ENCODE results near the gene SLC13A3. TPM values are rescaled to one million over a fixed set of nuclear protein-coding genes. Genes with fewer than 3 reads are reported as not detected.

Gene SLC13A3
- total and polyA plus RNA-seq, 2 donors (not counting 3 experiments of a cell fraction or from before 2014, with no cell fraction given): 0.11 to 0.40 TPM

DNA sequence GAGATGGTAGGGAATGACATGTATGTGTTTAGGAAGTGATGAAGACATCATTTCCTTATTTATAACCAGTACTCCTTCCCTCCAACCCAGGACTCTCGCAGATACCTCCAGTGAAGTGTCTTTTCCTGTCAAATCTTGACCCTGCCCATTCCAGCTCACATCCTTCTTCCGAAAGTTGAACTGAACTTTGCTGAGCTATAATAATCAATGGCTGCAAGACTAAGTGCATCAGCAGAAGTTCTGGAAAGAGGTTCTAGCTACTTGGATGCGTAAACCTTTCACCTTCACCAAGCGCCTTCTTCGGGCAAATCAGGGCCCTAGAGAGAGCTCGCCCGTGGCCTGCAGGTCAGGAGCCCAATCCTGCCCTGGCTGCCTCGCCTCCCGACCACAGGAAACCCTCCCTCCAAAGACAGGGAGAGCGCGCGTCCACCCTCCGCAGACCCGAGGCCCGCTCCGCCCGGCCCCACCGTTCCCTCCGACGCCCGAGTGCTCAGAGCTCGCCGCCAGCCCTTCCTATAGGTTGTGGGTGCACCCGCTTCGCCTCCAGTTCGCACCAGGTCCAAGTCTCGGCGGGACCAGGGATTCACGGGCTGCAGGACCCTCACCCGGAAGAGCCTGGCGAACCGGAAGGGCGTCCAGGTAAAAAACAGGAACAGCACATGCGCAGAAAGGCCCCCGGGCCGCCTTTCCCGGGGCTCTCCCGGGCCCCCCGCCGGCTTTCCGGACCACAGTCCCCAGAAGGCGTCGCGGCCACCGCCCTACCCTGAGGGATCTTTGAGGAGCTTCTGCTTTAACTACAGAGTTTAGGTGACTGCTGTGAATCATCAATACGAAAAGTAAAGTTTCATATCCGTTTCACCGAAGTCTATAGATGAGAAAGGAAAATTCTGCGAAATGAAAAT lies 138.1 kb downstream of the SLC13A3 start, which contains the start of gene ZNF334:
TSS of gene ZNF334 (minus strand) at position 617 of the 902 bp plus-strand sequence. CDS start 1,457 bp downstream, outside the sequence.
- H3K9me3 ChIP-seq (replicated peaks; ENCODE audit: control insufficient read depth, insufficient read depth, low read length): no peaks in the 10 kb centered on the region
- H4K20me1 ChIP-seq (replicated peaks; ENCODE audit: control insufficient read depth, extremely low read depth, insufficient read depth, low read length): no peaks in the 10 kb centered on the region
- H3K36me3 ChIP-seq (ENCODE audit: control insufficient read depth in 2 of 2, extremely low read depth in 1 of 2, insufficient read depth in 2 of 2, low read length in 2 of 2): no peaks in the 10 kb centered on the region
- H3K4me2 ChIP-seq (ENCODE audit: insufficient read depth, low read length): peak within 1 kb of the TSS; percentile 60
- H3K27me3 ChIP-seq (ENCODE audit: control insufficient read depth in 2 of 2, insufficient read depth in 2 of 2, low read length in 2 of 2): peaks cover 3 to 12% of the 10 kb centered on the region in 2 experiments
- intact Hi-C loops (cut with micrococcal nuclease): no loop called here
- CTCF ChIA-PET: interaction anchor here (0.8 to 1.5 kb wide), 3 partner anchors 11 to 169 kb away, joined by 3 read pairs; no protein-coding TSS in a partner anchor
- no peaks in the 10 kb centered on the region for H3K9me1 ChIP-seq (replicated peaks; ENCODE audit: control insufficient read depth, extremely low read depth, insufficient read depth, low read length)
- H3K4me3 ChIP-seq (replicated peaks in 1 of 3; ENCODE audit: insufficient read depth in 1 of 3, low read depth in 1 of 3, low read length in 3 of 3): peak within 1 kb of the TSS in 2 of 3 experiments; percentile 11 to 12
- no peaks in the 10 kb centered on the region for H3K4me1 ChIP-seq (ENCODE audit: control insufficient read depth, extremely low read depth, insufficient read depth, low read length)
- POLR2A ChIA-PET: no interaction called here
- no TSS peak for BruUV-seq (replicated peaks)
- no peaks in the 10 kb centered on the region for H3K79me2 ChIP-seq (ENCODE audit: control insufficient read depth, insufficient read depth, low read length)
- H3K9ac ChIP-seq (replicated peaks; ENCODE audit: extremely low read depth, insufficient read depth, low read length): no peak within 1 kb of the TSS
- dilution Hi-C loops (cut with MboI; ENCODE audit: extremely low pct_ligation_motif_present, low sequenced_read_pairs): no loop called here
- DNase-seq (ENCODE audit: low read depth, low spot score) (no peak), FAIRE-seq (no peak)
- TF ChIP-seq EZH2 (IDR thresholded peaks at IDR 0.05; ENCODE audit: borderline replicate concordance, low read depth, low read length, severe bottlenecking) (no peak), JUN (IDR thresholded peaks at IDR 0.05; ENCODE audit: borderline replicate concordance, insufficient read depth, insufficient read length, low read depth) (no peak), GATA2 (IDR thresholded peaks at IDR 0.05; ENCODE audit: insufficient read depth, insufficient read length, low read depth, low read length) (no peak), POLR2A (IDR thresholded peaks at IDR 0.05; ENCODE audit: low read depth, low read length) (no peak), POLR2AphosphoS5 (IDR thresholded peaks at IDR 0.05; ENCODE audit: insufficient read depth, low read depth, low read length) (no peak), MYC (IDR thresholded peaks at IDR 0.05; ENCODE audit: low read depth, low read length) (no peak)
- TF ChIP-seq, protein P1, sequence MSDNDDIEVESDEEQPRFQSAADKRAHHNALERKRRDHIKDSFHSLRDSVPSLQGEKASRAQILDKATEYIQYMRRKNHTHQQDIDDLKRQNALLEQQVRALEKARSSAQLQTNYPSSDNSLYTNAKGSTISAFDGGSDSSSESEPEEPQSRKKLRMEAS (IDR thresholded peaks at IDR 0.05; ENCODE audit: insufficient read depth, insufficient read length): no peak
- TF ChIP-seq, protein P2, sequence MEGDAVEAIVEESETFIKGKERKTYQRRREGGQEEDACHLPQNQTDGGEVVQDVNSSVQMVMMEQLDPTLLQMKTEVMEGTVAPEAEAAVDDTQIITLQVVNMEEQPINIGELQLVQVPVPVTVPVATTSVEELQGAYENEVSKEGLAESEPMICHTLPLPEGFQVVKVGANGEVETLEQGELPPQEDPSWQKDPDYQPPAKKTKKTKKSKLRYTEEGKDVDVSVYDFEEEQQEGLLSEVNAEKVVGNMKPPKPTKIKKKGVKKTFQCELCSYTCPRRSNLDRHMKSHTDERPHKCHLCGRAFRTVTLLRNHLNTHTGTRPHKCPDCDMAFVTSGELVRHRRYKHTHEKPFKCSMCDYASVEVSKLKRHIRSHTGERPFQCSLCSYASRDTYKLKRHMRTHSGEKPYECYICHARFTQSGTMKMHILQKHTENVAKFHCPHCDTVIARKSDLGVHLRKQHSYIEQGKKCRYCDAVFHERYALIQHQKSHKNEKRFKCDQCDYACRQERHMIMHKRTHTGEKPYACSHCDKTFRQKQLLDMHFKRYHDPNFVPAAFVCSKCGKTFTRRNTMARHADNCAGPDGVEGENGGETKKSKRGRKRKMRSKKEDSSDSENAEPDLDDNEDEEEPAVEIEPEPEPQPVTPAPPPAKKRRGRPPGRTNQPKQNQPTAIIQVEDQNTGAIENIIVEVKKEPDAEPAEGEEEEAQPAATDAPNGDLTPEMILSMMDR (IDR thresholded peaks at IDR 0.05; ENCODE audit: extremely low read depth in 1 of 2, insufficient read depth in 1 of 2, low read depth in 1 of 2, low read length in 2 of 2): no peak
- no peak within 1 kb of the TSS for H3K27ac ChIP-seq (ENCODE audit: insufficient read depth, low read depth, low read length)
- peak within 1 kb of the TSS; percentile 81 for H2AFZ ChIP-seq (ENCODE audit: low read depth, low read length)
